Esophagus squamous epithelium (tissue), 4 donors: Measurements from ENCODE around the gene ATP2A3.

Experiments
- CTCF ChIP-seq, 6 experiments: fragments of 450-650 bp in 4 of 6; fragments of 200-600 bp in 2 of 6; sonication (generic) in 2 of 6; IDR thresholded peaks; one replicate each; pipeline ENCODE4 v1.5.1; 2016 to 2019; ENCODE audit warnings: antibody characterized with exemption in 6 of 6, mild to moderate bottlenecking in 4 of 6, moderate library complexity in 4 of 6
- POLR2A ChIP-seq, 4 donors: fragments of 450-650 bp; IDR thresholded peaks; one replicate each; pipeline ENCODE4 v1.6.1; 2017; ENCODE audit warnings: antibody characterized with exemption in 4 of 4, mild to moderate bottlenecking in 4 of 4, moderate library complexity in 3 of 4

DNA sequence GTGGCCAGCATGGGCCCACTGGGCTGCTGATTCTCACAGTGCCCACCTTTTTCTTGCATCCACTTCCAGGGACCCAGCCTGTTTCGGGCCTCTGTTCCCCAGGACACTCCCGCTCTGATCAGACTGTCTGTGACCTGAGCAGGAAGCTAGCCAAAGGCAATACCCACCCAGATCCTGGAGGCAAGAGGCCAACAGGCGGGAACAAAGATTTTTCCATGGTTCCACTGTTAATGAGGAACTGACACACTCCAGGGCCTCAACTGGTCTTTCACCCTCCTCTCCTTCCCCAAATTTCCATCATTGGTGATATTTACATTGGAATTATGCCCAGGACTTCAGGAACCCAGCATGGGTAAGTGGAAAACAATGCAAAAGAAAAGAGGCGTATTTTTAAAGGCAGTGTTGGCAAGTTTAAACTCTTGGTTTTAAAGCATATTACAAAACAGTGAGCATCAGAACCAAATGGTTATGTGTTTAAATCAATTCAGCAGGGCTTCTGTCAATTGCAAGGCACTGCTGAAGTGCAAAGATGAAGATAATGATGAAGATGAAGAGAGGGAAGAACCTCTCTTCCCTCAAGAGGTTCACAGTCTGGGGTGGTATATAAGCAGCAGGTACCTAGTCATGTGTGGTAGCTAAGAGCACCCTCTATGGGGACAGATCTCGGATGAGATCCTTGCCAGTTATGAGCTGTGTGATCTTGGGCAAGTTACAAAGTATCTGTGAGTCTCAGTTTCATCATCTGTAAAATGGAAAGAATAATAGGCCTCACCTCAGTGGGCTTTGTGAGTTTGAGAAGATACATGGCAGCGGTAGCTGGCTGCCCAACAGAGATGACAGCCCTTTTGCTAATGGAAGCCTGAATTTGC, 14.4 kb upstream of the ATP2A3 start:
- TF ChIP-seq CTCF (IDR thresholded peaks at IDR 0.05) (no peak), POLR2A (IDR thresholded peaks at IDR 0.05) (no peak)
